Putamen (tissue), 1 donor: ENCODE data around the gene CAPRIN1.
A peak's percentile ranks its signal among the peaks of the same experiment; 100 is the strongest.

Experiments
- DNase-seq: peaks from one replicate; pipeline ENCODE4 v3.0.0-alpha.2; 2016; ENCODE audit warnings: low spot score

Gene CAPRIN1, protein sequence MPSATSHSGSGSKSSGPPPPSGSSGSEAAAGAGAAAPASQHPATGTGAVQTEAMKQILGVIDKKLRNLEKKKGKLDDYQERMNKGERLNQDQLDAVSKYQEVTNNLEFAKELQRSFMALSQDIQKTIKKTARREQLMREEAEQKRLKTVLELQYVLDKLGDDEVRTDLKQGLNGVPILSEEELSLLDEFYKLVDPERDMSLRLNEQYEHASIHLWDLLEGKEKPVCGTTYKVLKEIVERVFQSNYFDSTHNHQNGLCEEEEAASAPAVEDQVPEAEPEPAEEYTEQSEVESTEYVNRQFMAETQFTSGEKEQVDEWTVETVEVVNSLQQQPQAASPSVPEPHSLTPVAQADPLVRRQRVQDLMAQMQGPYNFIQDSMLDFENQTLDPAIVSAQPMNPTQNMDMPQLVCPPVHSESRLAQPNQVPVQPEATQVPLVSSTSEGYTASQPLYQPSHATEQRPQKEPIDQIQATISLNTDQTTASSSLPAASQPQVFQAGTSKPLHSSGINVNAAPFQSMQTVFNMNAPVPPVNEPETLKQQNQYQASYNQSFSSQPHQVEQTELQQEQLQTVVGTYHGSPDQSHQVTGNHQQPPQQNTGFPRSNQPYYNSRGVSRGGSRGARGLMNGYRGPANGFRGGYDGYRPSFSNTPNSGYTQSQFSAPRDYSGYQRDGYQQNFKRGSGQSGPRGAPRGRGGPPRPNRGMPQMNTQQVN

GRCh38 chr11:34051349-34052035 is at the start of gene CAPRIN1:
Gene CAPRIN1, plus strand, starts transcription at chr11:34051731. Its CDS starts 690 bp downstream, at chr11:34052421.
- peak; percentile 90 for DNase-seq

DNA sequence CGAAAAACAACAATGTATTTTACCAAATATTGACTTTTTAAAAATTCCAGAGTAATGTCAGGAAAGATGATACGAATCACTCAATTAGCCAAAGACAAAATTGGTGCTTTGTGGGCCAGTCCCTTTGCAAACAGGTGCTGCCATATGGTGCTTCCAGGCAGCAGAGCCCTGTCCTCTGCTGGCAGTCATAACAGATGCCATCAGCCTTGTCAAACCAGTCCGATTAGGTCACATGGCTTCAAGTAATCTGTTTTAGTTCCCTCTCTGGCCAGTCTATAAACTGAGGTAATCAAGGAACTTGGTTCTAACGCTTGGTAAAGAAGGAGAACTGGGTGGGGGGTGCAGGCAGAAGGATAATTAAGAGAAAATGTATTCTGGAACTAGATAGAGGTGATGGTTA is 49.1 kb upstream of the CAPRIN1 start:
- no peak for DNase-seq

- DNase-seq = no peak
These were observed 47.3 kb upstream of the CAPRIN1 start for GRCh38 chr11:34004236-34004635.

GRCh38 chr11:34006876-34007275 is 44.7 kb upstream of the CAPRIN1 start:
- DNase-seq = no peak

- DNase-seq = no peak
These were observed 38.8 kb upstream of the CAPRIN1 start for GRCh38 chr11:34012734-34013133.

GRCh38 chr11:34013898-34014571 is 37.5 kb upstream of the CAPRIN1 start:
- DNase-seq = no peak

- no peak for DNase-seq
These were observed 29.4 kb upstream of the CAPRIN1 start for GRCh38 chr11:34021977-34022735.

DNA sequence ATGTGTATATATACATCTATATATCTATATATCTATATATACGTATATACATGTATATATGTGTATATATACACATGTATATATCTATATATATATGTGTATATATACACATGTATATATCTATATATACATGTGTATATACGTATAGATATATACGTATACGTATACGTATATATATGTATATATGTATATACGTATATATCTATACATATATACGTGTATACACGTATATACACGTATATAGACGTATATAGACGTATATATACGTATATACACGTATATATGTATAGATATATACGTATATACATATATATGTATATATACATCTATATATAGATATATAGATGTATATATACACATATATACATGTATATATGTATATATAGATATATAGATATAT is 25.1 kb upstream of the CAPRIN1 start:
- no peak for DNase-seq

GRCh38 chr11:34027516-34028408 is 23.8 kb upstream of the CAPRIN1 start:
- no peak for DNase-seq

GRCh38 chr11:34028425-34028824 is 23.1 kb upstream of the CAPRIN1 start:
- peak; percentile 42 for DNase-seq

GRCh38 chr11:34029176-34029575 is 22.4 kb upstream of the CAPRIN1 start:
- DNase-seq = no peak

GRCh38 chr11:34030382-34030781 is 21.1 kb upstream of the CAPRIN1 start:
- DNase-seq = no peak

DNA sequence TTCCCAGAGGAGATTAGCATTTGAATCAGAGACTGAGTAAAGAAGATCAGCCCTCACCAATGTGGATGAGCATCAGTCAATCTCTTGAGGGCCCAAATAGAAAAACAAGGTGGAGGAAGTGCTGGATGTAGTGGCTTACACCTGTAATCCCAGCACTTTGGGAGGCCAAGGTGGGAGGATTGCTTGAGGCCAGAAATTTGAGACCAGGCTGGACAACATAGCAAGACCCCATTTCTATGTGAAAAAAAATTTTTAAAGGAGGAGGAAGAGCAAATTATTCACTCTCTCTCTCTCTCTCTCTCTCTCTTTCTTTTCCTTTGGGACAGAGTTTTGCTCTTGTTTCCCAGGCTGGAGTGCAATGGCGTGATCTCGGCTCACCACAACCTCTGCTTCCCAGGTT is 18.1 kb upstream of the CAPRIN1 start:
- DNase-seq = no peak

- no peak for DNase-seq
These were observed 17.5 kb upstream of the CAPRIN1 start for GRCh38 chr11:34034053-34034452.

- no peak for DNase-seq
These were observed 15.1 kb upstream of the CAPRIN1 start for GRCh38 chr11:34036456-34036855.

DNA sequence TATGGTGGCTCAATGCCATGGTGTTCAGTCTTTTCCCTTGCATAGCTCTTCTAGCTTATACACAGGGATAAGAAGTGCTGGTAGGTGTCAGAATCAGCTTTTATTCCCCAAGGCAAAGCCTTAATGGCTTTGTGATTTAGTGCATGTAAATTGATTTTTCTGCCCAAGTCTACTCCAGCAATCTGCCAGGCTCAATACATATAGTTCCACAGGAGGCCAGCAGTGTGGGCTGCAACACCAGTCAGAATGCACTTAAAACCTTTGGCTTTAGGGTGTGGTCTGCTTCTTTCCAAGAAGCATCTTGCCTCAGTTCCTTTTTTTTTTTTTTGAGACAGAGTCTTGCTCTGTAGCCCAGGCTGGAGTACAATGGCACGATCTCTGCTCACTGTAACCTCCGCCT is 14.5 kb upstream of the CAPRIN1 start:
- no peak for DNase-seq

DNA sequence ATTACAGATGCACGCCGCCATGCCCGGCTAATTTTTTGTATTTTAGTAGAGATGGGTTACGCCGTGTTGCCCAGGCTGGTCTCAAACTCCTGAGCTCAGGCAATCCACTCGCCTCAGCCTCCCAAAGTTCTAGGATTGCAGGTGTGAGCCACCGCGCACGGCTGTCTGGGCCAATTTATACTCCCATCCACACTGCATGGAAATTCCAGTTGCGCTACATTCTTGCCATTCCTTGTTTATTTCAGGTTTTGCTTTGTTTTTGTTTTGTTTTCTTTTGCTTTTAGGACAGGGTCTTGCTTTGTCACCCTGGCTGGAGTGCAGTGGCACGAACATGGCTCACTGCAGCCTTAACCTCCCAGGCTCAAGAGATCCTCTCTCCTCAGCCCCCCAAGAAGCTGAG is 11.0 kb upstream of the CAPRIN1 start:
- no peak for DNase-seq

- no peak for DNase-seq
These were observed 6.7 kb upstream of the CAPRIN1 start for GRCh38 chr11:34044664-34045485.

GRCh38 chr11:34049028-34049427 is 2.5 kb upstream of the CAPRIN1 start:
- no peak for DNase-seq
